AG09319 (cell line): Measurements from ENCODE around the gene BMAL1.

Source experiments
- DNase-seq: peaks from one replicate; pipeline ENCODE4 v3.0.0-alpha.2; 2010; ENCODE audit warnings: low read depth; ENCODE audit errors: extremely low read depth
- CTCF ChIP-seq: IDR thresholded peaks from 2 replicates; pipeline ENCODE4 v1.5.1; 2011; ENCODE audit warnings: low read depth, mild to moderate bottlenecking, inconsistent platforms, low read length, moderate library complexity

Gene BMAL1

GRCh38 chr11:13261591-13262061 lies 16.0 kb upstream of the BMAL1 start:
- peak; percentile 58 for DNase-seq
- no peak for TF ChIP-seq CTCF

GRCh38 chr11:13262096-13262495 lies 15.5 kb upstream of the BMAL1 start:
- DNase-seq = no peak
- TF ChIP-seq CTCF = no peak

- TF ChIP-seq CTCF = no peak
- DNase-seq = no peak
These were observed 8.8 kb upstream of the BMAL1 start for GRCh38 chr11:13268791-13269190.

GRCh38 chr11:13269775-13270174 lies 7.8 kb upstream of the BMAL1 start:
- no peak for TF ChIP-seq CTCF
- no peak for DNase-seq

- DNase-seq = no peak
- TF ChIP-seq CTCF = no peak
These were observed 6.4 kb upstream of the BMAL1 start for GRCh38 chr11:13271060-13271693.

- TF ChIP-seq CTCF = no peak
- DNase-seq = no peak
These were observed 1.1 kb upstream of the BMAL1 start for GRCh38 chr11:13276454-13276831.

GRCh38 chr11:13276832-13277767 lies 490 bp upstream of the BMAL1 start:
- TF ChIP-seq CTCF = no peak
- peak; percentile 98 for DNase-seq
